Gastrocnemius medialis (tissue), 4 donors: ENCODE results near the gene GPR61. TPM values are rescaled to one million over a fixed set of nuclear protein-coding genes. Genes with fewer than 3 reads are reported as not detected.

Experiments
- ATAC-seq, 2 donors: fragments of 150-250 bp; one replicate each; pipeline ENCODE4 v1.9.1; 2016
- DNase-seq, 2 donors: peaks; one replicate each; pipeline ENCODE4 v3.0.0-alpha.2; 2019
- H3K27ac ChIP-seq, 4 donors: fragments of 200-600 bp; sonication (generic); 1 replicate in 1 of 4; 2 replicates in 3 of 4; pipeline ENCODE4 v1.5.1; 2016 to 2018; ENCODE audit warnings: mild to moderate bottlenecking in 2 of 4, moderate library complexity in 1 of 4
- H3K27me3 ChIP-seq, 3 donors: fragments of 200-600 bp; sonication (generic) in 2 of 3; 1 replicate in 1 of 3; 2 replicates in 2 of 3; pipeline versions ENCODE4 v1.5.1 to v1.6.0; 2016 to 2019; ENCODE audit warnings: mild to moderate bottlenecking in 1 of 3, moderate library complexity in 1 of 3
- H3K36me3 ChIP-seq, 2 donors: fragments of 200-600 bp; sonication (generic) in 1 of 2; one replicate each; pipeline ENCODE4 v1.5.1; 2017 to 2018
- H3K4me1 ChIP-seq, 2 donors: fragments of 200-600 bp; sonication (generic) in 1 of 2; one replicate each; pipeline ENCODE4 v1.5.1; 2016 to 2017; ENCODE audit warnings: mild to moderate bottlenecking in 2 of 2
- H3K4me3 ChIP-seq, 4 donors: fragments of 200-600 bp; sonication (generic) in 3 of 4; 1 replicate in 1 of 4; 2 replicates in 3 of 4; pipeline ENCODE4 v1.5.1; 2016 to 2019; ENCODE audit warnings: mild to moderate bottlenecking in 2 of 4
- H3K9me3 ChIP-seq, 3 donors: fragments of 200-600 bp; sonication (generic) in 2 of 3; 1 replicate in 1 of 3; 2 replicates in 2 of 3; pipeline ENCODE4 v1.5.1; 2016 to 2019
- CTCF ChIP-seq, 5 experiments: fragments of 450-650 bp in 3 of 5; fragments of 200-600 bp in 2 of 5; sonication (generic) in 2 of 5; IDR thresholded peaks in 4 of 5; conservative IDR thresholded peaks in 1 of 5; 1 replicate in 4 of 5; 2 replicates in 1 of 5; pipeline ENCODE4 v1.5.1; 2016 to 2019; ENCODE audit warnings: antibody characterized with exemption in 5 of 5, mild to moderate bottlenecking in 3 of 5, moderate library complexity in 3 of 5
- POLR2A ChIP-seq, 2 donors: fragments of 450-650 bp; IDR thresholded peaks; one replicate each; pipeline ENCODE4 v1.6.1; 2017; ENCODE audit warnings: antibody characterized with exemption in 2 of 2, mild to moderate bottlenecking in 2 of 2, moderate library complexity in 2 of 2
- in situ Hi-C, 4 donors: fragments of 200-750 bp; cut with MboI; loops; one replicate each; pipeline versions ENCODE4 v1.15.0 to v1.8.0; 2017; ENCODE audit warnings: low sequenced_read_pairs in 4 of 4
- intact Hi-C: fragments of 100-400 bp; cut with DNase I; formaldehyde crosslinking; loops from one replicate; pipeline ENCODE4 v1.15.1; 2023; ENCODE audit warnings: low total_unique reads
- total RNA-seq, 4 donors: library from RNA; depleted of rRNA; stranded (reverse); fragments of >200 nt; gene quantifications; one replicate each; pipeline versions ENCODE4 v1.1.0 to v1.2.3, GENCODE V29; 2016

The GPR61 gene
- total RNA-seq, 4 donors from 2014 or later = not detected

- Histone ChIP-seq H3K27ac (no peak overlapping the region), H3K4me3 (no peak overlapping the region), H3K9me3 (no peaks in the 10 kb centered on the region), H3K36me3 (peaks cover 0 to 58% of the 10 kb centered on the region in 2 donors), H3K27me3 (no peaks in the 10 kb centered on the region), H3K4me1 (peaks cover 11 to 13% of the 10 kb centered on the region in 2 donors)
- in situ Hi-C loops = no loop called here
- intact Hi-C loops = no loop called here
- TF ChIP-seq POLR2A (IDR thresholded peaks at IDR 0.05) = no peak
- TF ChIP-seq CTCF (IDR thresholded peaks at IDR 0.05 in 4 of 5, conservative IDR thresholded peaks at IDR 0.05 in 1 of 5) = no peak
- DNase-seq = no peak
- ATAC-seq = no peak
Observed at GRCh38 chr1:109582021-109582420, 42.3 kb downstream of the GPR61 start.

- Histone ChIP-seq H3K9me3 (no peaks in the 10 kb centered on the region), H3K27ac (no peak overlapping the region), H3K36me3 (peaks cover 0 to 86% of the 10 kb centered on the region in 2 donors), H3K4me1 (no peaks in the 10 kb centered on the region), H3K27me3 (no peaks in the 10 kb centered on the region), H3K4me3 (no peak overlapping the region)
- in situ Hi-C loops = no loop called here
- intact Hi-C loops = no loop called here
- ATAC-seq (no peak), DNase-seq (no peak)
- TF ChIP-seq CTCF (IDR thresholded peaks at IDR 0.05 in 4 of 5, conservative IDR thresholded peaks at IDR 0.05 in 1 of 5) = no peak
- no peak for TF ChIP-seq POLR2A (IDR thresholded peaks at IDR 0.05)
Observed at GRCh38 chr1:109584766-109585165, 45.1 kb downstream of the GPR61 start.

- ATAC-seq = no peak
- intact Hi-C loops (no loop called here), in situ Hi-C loops (no loop called here)
- Histone ChIP-seq H3K9me3 (no peaks in the 10 kb centered on the region), H3K27me3 (no peaks in the 10 kb centered on the region), H3K4me3 (no peak overlapping the region), H3K4me1 (no peaks in the 10 kb centered on the region), H3K36me3 (peaks cover 0 to 88% of the 10 kb centered on the region in 2 donors), H3K27ac (no peak overlapping the region)
- DNase-seq = no peak
- TF ChIP-seq CTCF (IDR thresholded peaks at IDR 0.05 in 4 of 5, conservative IDR thresholded peaks at IDR 0.05 in 1 of 5) (no peak), POLR2A (IDR thresholded peaks at IDR 0.05) (no peak)
Observed at GRCh38 chr1:109586055-109586454, 46.4 kb downstream of the GPR61 start.

- Histone ChIP-seq H3K27me3 (no peaks in the 10 kb centered on the region), H3K4me1 (no peaks in the 10 kb centered on the region), H3K9me3 (no peaks in the 10 kb centered on the region), H3K36me3 (peaks cover 0 to 89% of the 10 kb centered on the region in 2 donors), H3K4me3 (no peak overlapping the region), H3K27ac (no peak overlapping the region)
- intact Hi-C loops = no loop called here
- in situ Hi-C loops = no loop called here
- TF ChIP-seq POLR2A (IDR thresholded peaks at IDR 0.05) = no peak
- TF ChIP-seq CTCF (IDR thresholded peaks at IDR 0.05 in 4 of 5, conservative IDR thresholded peaks at IDR 0.05 in 1 of 5) = no peak
- ATAC-seq (no peak), DNase-seq (no peak)
Observed at GRCh38 chr1:109589177-109589576, 49.5 kb downstream of the GPR61 start.

- in situ Hi-C loops (no loop called here), intact Hi-C loops (no loop called here)
- no peak overlapping the region for H3K4me3 ChIP-seq
- TF ChIP-seq CTCF (IDR thresholded peaks at IDR 0.05 in 4 of 5, conservative IDR thresholded peaks at IDR 0.05 in 1 of 5) (no peak), POLR2A (IDR thresholded peaks at IDR 0.05) (no peak)
- H3K27ac ChIP-seq = no peak overlapping the region
- no peaks in the 10 kb centered on the region for H3K9me3 ChIP-seq
- DNase-seq = no peak
- H3K36me3 ChIP-seq = peaks cover 0 to 84% of the 10 kb centered on the region in 2 donors
- no peaks in the 10 kb centered on the region for H3K4me1 ChIP-seq
- no peak for ATAC-seq
- H3K27me3 ChIP-seq = no peaks in the 10 kb centered on the region
Observed at GRCh38 chr1:109589679-109590078, 50.0 kb downstream of the GPR61 start.
